IPS-15b (cell line): ENCODE measurements around the gene SLAIN2.

ENCODE experiments used
- H3K27me3 ChIP-seq: one replicate; pipeline ENCODE4 v1.6.1; 2013; ENCODE audit warnings: low read length; ENCODE audit not compliant: control insufficient read depth, insufficient read depth
- H3K36me3 ChIP-seq: one replicate; pipeline ENCODE4 v1.6.1; 2013; ENCODE audit warnings: low read length; ENCODE audit not compliant: control insufficient read depth, insufficient read depth
- H3K4me1 ChIP-seq: one replicate; pipeline ENCODE4 v1.6.1; 2013; ENCODE audit warnings: mild to moderate bottlenecking, low read length; ENCODE audit not compliant: control insufficient read depth, insufficient read depth
- H3K4me3 ChIP-seq: one replicate; pipeline ENCODE4 v1.5.1; 2013; ENCODE audit warnings: low read depth, low read length
- H3K9ac ChIP-seq: one replicate; pipeline ENCODE4 v1.6.1; 2013; ENCODE audit warnings: low read depth, mild to moderate bottlenecking, low read length
- H3K9me3 ChIP-seq: one replicate; pipeline ENCODE4 v1.6.1; 2013; ENCODE audit warnings: mild to moderate bottlenecking, low read length; ENCODE audit not compliant: control insufficient read depth, insufficient read depth

The SLAIN2 gene

DNA sequence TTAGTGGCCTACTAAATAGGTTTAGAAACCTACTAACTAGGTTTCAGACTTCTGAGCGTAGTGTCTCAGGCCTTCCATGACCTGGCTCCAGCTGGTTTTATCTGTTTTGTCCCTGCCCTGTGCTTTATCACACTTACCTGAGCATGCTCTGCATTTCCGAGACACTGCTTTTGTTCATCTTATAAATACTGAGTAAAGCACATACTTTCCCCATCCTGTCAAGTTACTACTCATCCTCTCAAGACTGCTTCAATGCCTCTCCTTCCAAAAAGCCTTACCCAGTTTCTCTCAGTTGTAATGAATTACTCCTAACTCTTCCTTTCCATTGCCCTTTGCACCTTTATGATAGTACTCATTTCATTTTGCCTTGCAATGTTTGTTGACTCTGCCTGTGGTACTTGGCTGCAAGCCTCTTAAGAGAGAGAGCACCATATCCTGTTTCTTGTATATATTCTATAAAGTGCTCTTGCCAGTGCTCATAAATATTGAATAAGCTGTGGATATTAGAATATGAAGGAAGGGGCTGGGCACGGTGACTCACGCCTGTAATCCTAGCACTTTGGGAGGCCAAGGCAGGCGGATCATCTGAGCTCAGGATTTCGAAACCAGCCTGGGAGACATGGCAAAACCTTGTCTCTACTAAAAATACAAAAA lies 34.4 kb downstream of the SLAIN2 start:
- Histone ChIP-seq H3K9me3 (no peaks in the 10 kb centered on the region), H3K36me3 (no peaks in the 10 kb centered on the region), H3K27me3 (no peaks in the 10 kb centered on the region), H3K4me1 (peaks cover 13% of the 10 kb centered on the region), H3K4me3 (no peak overlapping the region), H3K9ac (peak overlapping the region; percentile 13)

DNA sequence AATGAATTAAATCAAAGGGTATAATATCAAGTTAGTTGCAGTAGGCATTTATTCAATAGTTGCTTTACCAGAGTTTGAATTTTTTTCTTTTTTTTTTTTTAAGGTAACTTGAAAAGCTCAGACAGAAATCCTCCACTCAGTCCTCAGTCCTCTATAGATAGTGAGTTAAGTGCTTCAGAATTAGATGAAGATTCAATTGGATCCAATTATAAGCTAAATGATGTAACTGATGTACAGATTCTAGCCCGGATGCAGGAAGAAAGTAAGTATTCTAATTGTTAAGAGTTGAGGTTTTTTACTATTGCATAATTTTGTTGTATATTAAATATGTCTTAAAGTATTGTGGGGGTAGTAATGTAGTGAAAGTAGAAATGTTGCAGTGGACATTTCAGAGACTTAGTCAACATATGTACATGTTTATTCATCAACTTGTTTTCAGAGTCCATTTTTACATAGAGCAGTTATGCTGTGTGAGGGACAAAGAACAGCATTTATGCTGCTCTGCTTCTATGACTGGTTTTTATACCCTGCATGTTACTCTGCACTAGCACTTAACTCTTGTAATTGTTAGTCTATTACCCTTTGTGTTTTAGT lies 38.4 kb downstream of the SLAIN2 start:
- peaks cover 25% of the 10 kb centered on the region for H3K4me1 ChIP-seq
- no peak overlapping the region for H3K4me3 ChIP-seq
- no peak overlapping the region for H3K9ac ChIP-seq
- peaks cover 6% of the 10 kb centered on the region for H3K36me3 ChIP-seq
- no peaks in the 10 kb centered on the region for H3K9me3 ChIP-seq
- H3K27me3 ChIP-seq: no peaks in the 10 kb centered on the region

DNA sequence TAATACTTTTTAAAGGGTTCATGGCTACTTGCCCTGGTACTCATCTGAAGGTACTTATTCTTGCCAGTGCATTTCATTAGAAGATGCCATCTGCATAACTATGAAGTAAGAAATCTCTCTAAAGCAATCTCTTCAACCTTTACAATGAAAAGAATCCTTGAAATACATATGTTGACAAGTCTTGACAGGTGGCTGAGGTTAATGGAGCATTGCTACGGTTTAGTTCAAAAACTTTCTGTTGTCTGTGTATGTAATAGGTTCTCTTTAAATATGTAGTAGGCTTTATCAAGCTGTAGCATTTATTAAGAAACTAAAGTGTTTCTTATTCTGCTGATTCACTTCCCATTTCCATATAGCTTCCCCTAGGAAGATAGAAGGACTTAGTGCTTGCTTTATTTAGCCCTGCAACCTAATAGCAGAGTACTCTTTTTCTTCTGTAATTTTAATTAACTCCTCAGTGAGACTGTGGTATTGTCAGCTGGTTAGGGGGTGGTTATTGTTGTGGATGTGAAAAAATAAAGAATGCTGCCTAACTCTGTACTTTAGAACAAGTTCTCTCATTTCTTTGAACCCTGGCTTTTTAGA lies 39.3 kb downstream of the SLAIN2 start:
- Histone ChIP-seq H3K9me3 (no peaks in the 10 kb centered on the region), H3K4me3 (no peak overlapping the region), H3K4me1 (peaks cover 25% of the 10 kb centered on the region), H3K36me3 (peaks cover 6% of the 10 kb centered on the region), H3K27me3 (no peaks in the 10 kb centered on the region), H3K9ac (no peak overlapping the region)

DNA sequence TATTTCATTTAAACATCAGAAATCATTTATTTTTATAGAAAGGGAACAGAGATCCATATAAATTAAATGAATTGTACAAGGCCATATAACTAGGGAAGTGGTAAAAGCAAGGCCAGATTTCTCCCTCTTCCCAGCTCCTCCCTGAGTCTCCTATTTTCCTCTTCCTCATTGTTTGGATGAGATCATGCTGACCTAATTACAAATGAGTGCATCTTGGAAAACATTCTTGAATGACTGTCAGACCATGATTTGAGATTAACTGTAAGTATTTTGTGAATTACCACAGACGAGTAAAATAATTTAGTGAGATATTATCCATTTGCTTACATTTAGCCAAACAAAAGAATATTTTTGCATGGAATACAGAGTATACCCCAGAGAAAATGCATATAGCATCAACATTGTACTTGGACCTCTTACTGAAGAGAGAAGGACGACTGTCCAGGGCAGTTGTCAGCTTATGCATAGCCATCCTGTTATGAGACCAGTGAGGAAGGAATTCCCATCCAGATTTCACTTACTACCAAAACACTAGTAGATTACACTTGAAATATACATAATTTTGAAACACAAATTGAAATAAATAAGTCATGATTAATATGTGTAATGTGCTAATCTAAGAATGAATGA lies 47.3 kb downstream of the SLAIN2 start:
- H3K4me1 ChIP-seq: no peaks in the 10 kb centered on the region
- H3K9ac ChIP-seq: no peak overlapping the region
- H3K27me3 ChIP-seq: no peaks in the 10 kb centered on the region
- H3K9me3 ChIP-seq: no peaks in the 10 kb centered on the region
- no peak overlapping the region for H3K4me3 ChIP-seq
- H3K36me3 ChIP-seq: no peaks in the 10 kb centered on the region

DNA sequence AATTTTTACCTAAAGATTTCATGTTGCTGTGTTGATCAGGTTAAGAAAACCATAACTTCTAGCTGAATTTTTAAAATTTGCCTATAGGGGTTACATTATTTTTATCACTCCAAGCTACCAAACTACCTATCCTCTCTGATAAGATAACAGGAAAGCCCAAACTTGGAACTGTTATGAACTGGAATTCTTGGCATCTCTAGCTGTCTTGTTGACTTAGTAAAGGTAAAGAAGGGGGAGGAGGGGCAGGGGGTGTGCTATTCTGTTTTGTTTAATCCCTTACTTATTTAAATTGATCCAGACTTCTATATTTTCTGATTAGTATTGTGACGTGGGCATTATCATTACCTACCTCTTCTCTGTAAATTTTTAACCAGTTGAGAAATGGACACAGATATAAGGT lies 54.7 kb downstream of the SLAIN2 start:
- no peaks in the 10 kb centered on the region for H3K27me3 ChIP-seq
- H3K9ac ChIP-seq: no peak overlapping the region
- H3K4me3 ChIP-seq: no peak overlapping the region
- no peaks in the 10 kb centered on the region for H3K36me3 ChIP-seq
- H3K9me3 ChIP-seq: no peaks in the 10 kb centered on the region
- H3K4me1 ChIP-seq: no peaks in the 10 kb centered on the region

DNA sequence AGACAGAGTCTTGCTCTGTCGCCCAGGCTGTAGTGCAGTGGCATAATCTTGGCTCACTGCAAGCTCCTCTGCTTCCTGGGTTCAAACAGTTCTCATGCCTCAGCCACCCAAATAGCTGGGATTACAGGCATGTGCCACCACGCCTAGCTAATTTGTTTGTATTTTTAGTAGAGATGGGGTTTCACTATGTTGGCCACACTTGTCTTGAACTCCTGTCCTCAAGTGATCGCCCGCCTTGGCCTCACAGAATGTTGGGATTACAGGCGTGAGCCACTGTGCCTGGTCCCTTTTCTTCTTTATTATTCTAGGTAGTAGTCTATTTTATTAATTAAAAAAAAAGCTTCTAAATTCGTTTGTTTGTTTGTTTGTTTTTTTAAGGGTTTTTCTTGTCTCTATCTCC lies 59.1 kb downstream of the SLAIN2 start:
- no peak overlapping the region for H3K9ac ChIP-seq
- H3K27me3 ChIP-seq: no peaks in the 10 kb centered on the region
- H3K9me3 ChIP-seq: no peaks in the 10 kb centered on the region
- peaks cover 2% of the 10 kb centered on the region for H3K4me1 ChIP-seq
- H3K36me3 ChIP-seq: no peaks in the 10 kb centered on the region
- H3K4me3 ChIP-seq: no peak overlapping the region

DNA sequence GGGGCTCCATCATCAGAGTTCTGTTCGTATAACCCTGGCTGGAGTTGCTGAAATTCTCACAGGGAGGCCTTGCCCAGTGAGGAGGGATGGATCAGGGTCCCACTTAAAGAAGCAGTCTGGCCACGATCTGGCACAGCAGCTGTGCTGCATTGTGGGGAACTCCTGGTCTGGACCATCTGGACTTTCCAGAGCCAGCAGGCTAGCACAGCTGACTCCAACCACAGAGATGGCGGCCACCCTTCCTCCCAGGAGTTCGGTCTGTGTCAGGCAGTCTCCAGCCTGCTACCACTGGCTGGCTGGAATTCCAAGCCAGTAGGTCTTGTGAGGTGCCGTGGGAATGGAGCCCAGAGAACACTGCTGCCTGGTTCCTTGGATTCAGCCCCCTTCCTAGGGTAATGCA lies 62.0 kb downstream of the SLAIN2 start:
- H3K4me1 ChIP-seq: peaks cover 2% of the 10 kb centered on the region
- H3K36me3 ChIP-seq: no peaks in the 10 kb centered on the region
- H3K9ac ChIP-seq: no peak overlapping the region
- H3K4me3 ChIP-seq: no peak overlapping the region
- no peaks in the 10 kb centered on the region for H3K9me3 ChIP-seq
- H3K27me3 ChIP-seq: no peaks in the 10 kb centered on the region

DNA sequence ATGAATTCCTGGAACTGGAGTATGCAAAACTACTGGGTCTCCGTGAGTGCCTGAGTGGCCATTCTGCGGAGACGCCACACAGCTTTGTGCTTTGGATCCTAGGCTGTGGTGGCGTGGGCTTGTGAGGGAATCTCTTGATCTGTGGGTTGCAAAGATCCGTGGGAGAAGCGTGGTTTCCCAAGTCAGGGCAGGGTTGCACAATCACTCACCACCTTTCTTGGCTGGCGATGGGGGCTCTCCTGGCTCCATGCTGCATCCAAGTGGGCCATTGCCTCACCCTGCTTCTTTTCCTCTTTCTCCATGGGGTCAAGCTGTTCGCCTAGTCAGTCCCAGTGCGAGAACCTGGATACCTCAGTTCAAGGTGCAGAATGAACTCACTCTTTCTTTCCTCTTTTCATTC lies 62.5 kb downstream of the SLAIN2 start:
- H3K36me3 ChIP-seq: no peaks in the 10 kb centered on the region

DNA sequence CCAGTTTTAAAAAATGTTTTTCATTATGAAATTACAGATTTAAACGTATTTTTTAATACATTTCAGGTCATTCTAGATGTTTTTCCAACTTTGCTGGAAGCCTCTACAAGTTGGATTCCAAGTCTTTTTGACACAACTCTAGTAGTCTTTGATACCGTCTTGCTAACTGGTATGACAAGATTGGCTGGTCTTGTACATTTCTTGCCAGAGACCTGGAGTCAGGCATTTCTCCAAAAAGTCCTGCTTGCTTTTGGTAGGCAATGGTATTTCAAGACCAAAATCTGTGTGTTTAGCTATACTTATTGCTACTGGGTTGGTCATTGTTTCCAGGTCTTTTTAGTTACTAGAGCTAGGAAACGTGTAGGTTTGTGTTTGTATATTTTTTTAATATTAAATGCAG lies 64.6 kb downstream of the SLAIN2 start:
- H3K9ac ChIP-seq: no peak overlapping the region
- no peaks in the 10 kb centered on the region for H3K9me3 ChIP-seq
- H3K36me3 ChIP-seq: no peaks in the 10 kb centered on the region
- no peaks in the 10 kb centered on the region for H3K27me3 ChIP-seq
- no peak overlapping the region for H3K4me3 ChIP-seq
- H3K4me1 ChIP-seq: peaks cover 5% of the 10 kb centered on the region

More for the DNA sequence above, 62.5 kb downstream of the SLAIN2 start:
- no peaks in the 10 kb centered on the region for H3K9me3 ChIP-seq
- no peaks in the 10 kb centered on the region for H3K27me3 ChIP-seq
- H3K9ac ChIP-seq: no peak overlapping the region
- no peak overlapping the region for H3K4me3 ChIP-seq
- H3K4me1 ChIP-seq: peaks cover 2% of the 10 kb centered on the region

DNA sequence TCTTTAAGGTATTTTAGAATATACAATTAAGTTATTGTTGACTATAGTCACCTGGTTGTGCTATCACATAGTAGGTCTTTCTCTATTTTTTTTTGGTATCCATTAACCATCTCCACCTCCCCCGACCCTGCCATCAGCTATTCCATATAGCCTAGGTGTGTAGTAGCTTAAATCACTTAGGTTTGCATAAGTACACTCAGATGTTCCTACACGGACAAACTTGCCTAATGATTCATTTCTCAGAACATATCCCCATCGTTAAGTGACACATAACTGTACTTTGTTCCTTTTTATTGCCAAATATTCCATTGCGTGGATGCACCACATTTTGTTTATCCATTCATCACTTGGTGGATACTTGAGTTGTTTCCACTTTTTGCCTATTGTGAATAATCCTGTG lies 67.9 kb downstream of the SLAIN2 start:
- Histone ChIP-seq H3K36me3 (no peaks in the 10 kb centered on the region), H3K4me3 (no peak overlapping the region), H3K9ac (no peak overlapping the region), H3K4me1 (peaks cover 3% of the 10 kb centered on the region), H3K9me3 (no peaks in the 10 kb centered on the region), H3K27me3 (no peaks in the 10 kb centered on the region)

DNA sequence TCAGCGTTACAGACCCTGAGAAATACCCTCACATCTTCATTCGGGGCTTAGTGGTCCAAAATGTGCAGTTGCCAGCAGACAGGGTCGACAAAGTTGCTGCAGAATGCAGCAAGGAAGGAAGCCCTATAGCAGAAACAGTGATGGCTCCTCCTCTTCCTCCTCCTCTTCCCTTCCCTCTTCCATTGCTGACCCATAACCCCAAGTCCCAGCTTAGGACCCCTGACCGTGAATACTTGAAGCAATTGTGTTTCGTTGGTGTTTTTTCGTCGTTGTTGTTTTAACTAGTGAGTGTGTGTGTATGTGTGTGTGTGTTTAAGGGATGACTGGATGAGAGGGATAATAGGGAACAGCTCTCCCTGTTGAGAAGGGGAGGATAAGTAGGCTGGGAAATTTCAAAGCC lies 69.5 kb downstream of the SLAIN2 start:
- Histone ChIP-seq H3K4me1 (peaks cover 3% of the 10 kb centered on the region), H3K36me3 (no peaks in the 10 kb centered on the region), H3K27me3 (no peaks in the 10 kb centered on the region), H3K9ac (no peak overlapping the region), H3K9me3 (no peaks in the 10 kb centered on the region), H3K4me3 (no peak overlapping the region)

DNA sequence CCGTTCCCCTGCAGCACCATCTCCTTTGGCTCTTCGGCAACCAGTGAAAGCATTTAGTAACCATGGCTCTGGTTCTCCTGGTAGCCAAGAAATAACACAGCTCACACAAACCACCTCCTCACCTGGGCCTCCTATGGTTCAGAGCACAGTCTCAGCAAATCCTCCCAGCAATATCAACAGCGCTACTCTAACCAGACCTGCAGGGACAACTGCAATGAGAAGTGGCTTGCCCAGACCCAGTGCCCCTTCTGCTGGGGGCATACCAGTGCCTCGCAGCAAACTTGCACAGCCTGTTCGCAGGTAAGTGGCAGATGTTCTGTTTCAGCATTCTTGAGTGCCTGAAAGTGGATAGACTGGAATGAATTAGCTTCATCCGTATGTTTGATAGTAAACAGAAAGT lies 78.8 kb downstream of the SLAIN2 start:
- H3K4me3 ChIP-seq: no peak overlapping the region
- no peak overlapping the region for H3K9ac ChIP-seq
- peaks cover 6% of the 10 kb centered on the region for H3K4me1 ChIP-seq
- H3K9me3 ChIP-seq: no peaks in the 10 kb centered on the region
- H3K36me3 ChIP-seq: no peaks in the 10 kb centered on the region
- no peaks in the 10 kb centered on the region for H3K27me3 ChIP-seq
